K562 (cell line): Measurements from ENCODE around the gene SPRN. TPM values are rescaled to one million over a fixed set of nuclear protein-coding genes. Genes with fewer than 3 reads are reported as not detected.

Experiments used
- ATAC-seq: fragments of 200-7000 bp; cut with Tn5 transposase; 3 replicates; pipeline ENCODE4 v1.9.1; 2020; ENCODE audit warnings: moderate library complexity
- BruUV-seq: library from RNA; stranded (reverse); fragments of 400-500 nt; replicated peaks from 2 replicates; lab custom pipeline; 2021; lab: Mats Ljungman, UMichigan
- CTCF ChIA-PET: fragments of 300-600 bp; formaldehyde crosslinking; extraction: SDS; loops from one replicate; lab custom pipeline; 2021; ENCODE audit warnings: low intra/inter-chr PET ratio; lab: Yijun Ruan, JAX
- POLR2A ChIA-PET: fragments of 300-600, 350-650 bp; sonication (Branson Sonifier 250); formaldehyde crosslinking; extraction: SDS; loops from one replicate; lab custom pipeline; 2021; ENCODE audit warnings: antibody characterized with exemption, inconsistent platforms; lab: Yijun Ruan, JAX
- DNase-seq, 4 experiments: peaks; one replicate each; pipeline versions ENCODE4 v3.0.0 to v3.0.0-alpha.2; 2011 to 2018; ENCODE audit warnings: low spot score in 3 of 4, mixed read lengths in 3 of 4; ENCODE audit errors: extremely low read depth in 1 of 4
- FAIRE-seq: peaks from 2 replicates; lab custom pipeline; 2011; peaks lifted over from hg19 to GRCh38; lab: Jason Lieb, UNC
- H2AFZ ChIP-seq: 2 replicates; pipeline ENCODE4 v1.6.0; 2011; ENCODE audit warnings: low read depth, low read length, control low read depth, inconsistent platforms
- H3K27ac ChIP-seq: fragments of 200-600 bp; 3 replicates; pipeline ENCODE4 v1.8.0; 2011; ENCODE audit warnings: low read depth, mild to moderate bottlenecking, control low read depth, inconsistent platforms, low read length, moderate library complexity, mixed read lengths; ENCODE audit errors: extremely low read depth
- H3K27me3 ChIP-seq, 2 experiments: fragments of 300-600 bp in 1 of 2; 2 replicates in 1 of 2; 3 replicates in 1 of 2; pipeline versions ENCODE4 v1.6.0 to v1.8.0; 2011; ENCODE audit warnings: inconsistent platforms in 2 of 2, low read length in 2 of 2, mild to moderate bottlenecking in 1 of 2, mixed read lengths in 1 of 2, moderate library complexity in 1 of 2; ENCODE audit not compliant: control insufficient read depth in 2 of 2, insufficient read depth in 2 of 2
- H3K36me3 ChIP-seq: fragments of 300-600 bp; 3 replicates; pipeline ENCODE4 v1.8.0; 2011; ENCODE audit warnings: mild to moderate bottlenecking, low read length, inconsistent platforms; ENCODE audit not compliant: control insufficient read depth, insufficient read depth
- H3K4me1 ChIP-seq, 2 experiments: fragments of 200-600 bp in 1 of 2; replicated peaks in 1 of 2; 2 replicates in 1 of 2; 3 replicates in 1 of 2; pipeline versions ENCODE4 v1.5.1 to v1.8.0; 2011; ENCODE audit warnings: inconsistent platforms in 2 of 2, low read length in 2 of 2, mild to moderate bottlenecking in 1 of 2, mixed read lengths in 1 of 2, moderate library complexity in 1 of 2; ENCODE audit not compliant: control insufficient read depth in 2 of 2, insufficient read depth in 2 of 2
- H3K4me2 ChIP-seq: 2 replicates; pipeline ENCODE4 v1.6.1; 2011; ENCODE audit warnings: low read length, control low read depth, inconsistent platforms, mixed read lengths; ENCODE audit not compliant: insufficient read depth
- H3K4me3 ChIP-seq: fragments of 200-600 bp; sonication (generic), shearing (Covaris generic); 2 replicates; pipeline ENCODE4 v1.5.1; 2016; ENCODE audit warnings: control low read depth, inconsistent platforms
- H3K79me2 ChIP-seq: fragments of 200-600 bp; 3 replicates; pipeline ENCODE4 v1.8.0; 2011; ENCODE audit warnings: low read length, inconsistent platforms; ENCODE audit not compliant: control insufficient read depth, insufficient read depth
- H3K9ac ChIP-seq, 2 experiments: 2 replicates each; pipeline versions ENCODE4 v1.6.0 to v1.6.1; 2011; ENCODE audit warnings: low read depth in 2 of 2, low read length in 2 of 2, control low read depth in 1 of 2, inconsistent platforms in 1 of 2, mild to moderate bottlenecking in 1 of 2, mixed read lengths in 1 of 2; ENCODE audit not compliant: insufficient read depth in 1 of 2
- H3K9me1 ChIP-seq: one replicate; pipeline ENCODE4 v1.6.0; 2011; ENCODE audit warnings: inconsistent platforms, mild to moderate bottlenecking, low read length, moderate library complexity; ENCODE audit not compliant: control insufficient read depth, insufficient read depth
- H3K9me3 ChIP-seq: replicated peaks from 2 replicates; pipeline ENCODE4 v1.5.1; 2011; ENCODE audit warnings: low read depth, low read length, inconsistent platforms; ENCODE audit not compliant: control insufficient read depth, insufficient read depth
- H4K20me1 ChIP-seq: replicated peaks from 2 replicates; pipeline ENCODE4 v1.6.1; 2011; ENCODE audit warnings: low read length, inconsistent platforms, mixed read lengths; ENCODE audit not compliant: control insufficient read depth, insufficient read depth
- DDX20 ChIP-seq: fragments of 450-650 bp; IDR thresholded peaks from 2 replicates; pipeline ENCODE4 v1.6.1; 2016; ENCODE audit warnings: missing genetic modification characterization, low read depth, mild to moderate bottlenecking, missing compliant biosample characterization, moderate library complexity
- MED1 ChIP-seq: sonication (generic); formaldehyde crosslinking; IDR thresholded peaks from 2 replicates; pipeline ENCODE4 v1.8.1; 2023; ENCODE audit warnings: missing genetic modification reagents, borderline replicate concordance
- SNRNP70 ChIP-seq: fragments of 200-400 bp; formaldehyde crosslinking; optimal IDR thresholded peaks from 2 replicates; pipeline ENCODE3; 2017; ENCODE audit warnings: low read depth, low read length
- U2AF2 ChIP-seq: fragments of 200-400 bp; formaldehyde crosslinking; optimal IDR thresholded peaks from 2 replicates; pipeline ENCODE3; 2017; ENCODE audit warnings: low read depth, mild to moderate bottlenecking, low read length
- ZNF644 ChIP-seq: fragments of 200-800 bp; sonication (Bioruptor generic); IDR thresholded peaks from 2 replicates; pipeline ENCODE4 v1.6.1; 2016; ENCODE audit warnings: low read depth, missing genetic modification characterization, missing compliant biosample characterization
- WGBS: fragments of 100-300 bp; shearing (Covaris generic); methylation state at CpG from one replicate; pipeline ENCODE4 v1.1.6; 2016; ENCODE audit warnings: low coverage, mixed read lengths; ENCODE audit not compliant: insufficient coverage; ENCODE audit errors: missing lambda C conversion rate; 5-methylcytosine and 5-hydroxymethylcytosine counted together
- in situ Hi-C: fragments of 300-500 bp; cut with MboI; formaldehyde crosslinking; loops from 4 replicates; pipeline ENCODE4 v1.15.0; 2018; ENCODE audit warnings: inconsistent platforms, mixed read lengths
- intact Hi-C: fragments of 100-400 bp; cut with micrococcal nuclease; formaldehyde crosslinking; loops from 2 replicates; pipeline ENCODE4 v1.14.2; 2022
- polyA plus RNA-seq, 8 experiments: library from polyadenylated mRNA; depleted of rRNA in 4 of 8; stranded (reverse) in 5 of 8; unstranded in 3 of 8; fragments of >200 nt; fragmentation: Nextera tagmentation in 2 of 8; fragmentation: Illumina TruSeq in 1 of 8; extraction: Ambion mirVana in 2 of 8; extraction: Trizol in 1 of 8; gene quantifications; 2 replicates each; pipeline versions ENCODE4 v1.2.1 to v1.2.3, GENCODE V29; 2011 to 2014; ENCODE audit warnings: inconsistent platforms in 1 of 8, missing spikeins in 1 of 8
- total RNA-seq, 7 experiments: library from RNA; depleted of rRNA in 6 of 7; stranded (reverse); fragments of >200 nt in 6 of 7; fragmentation: Illumina TruSeq in 2 of 7; extraction: Trizol in 2 of 7; gene quantifications; 2 replicates each; pipeline versions ENCODE4 v1.2.1 to v1.2.3, GENCODE V29; 2011 to 2021; ENCODE audit warnings: low replicate concordance in 1 of 7
- TF ChIP-seq, protein P1 (sequence below): fragments of 450-650 bp; formaldehyde crosslinking; IDR thresholded peaks from 2 replicates; pipeline ENCODE4 v1.4.0; 2022; ENCODE audit warnings: missing genetic modification characterization
- TF ChIP-seq, protein P2 (sequence below): fragments of 450-650 bp; IDR thresholded peaks from 2 replicates; pipeline ENCODE4 v1.6.1; 2016; ENCODE audit warnings: borderline replicate concordance

Gene SPRN
- total and polyA plus RNA-seq, 9 of the 15 experiments (the other 6 are each of a cell fraction or from before 2014, with no cell fraction given): 0.04 TPM; not detected in 8

DNA sequence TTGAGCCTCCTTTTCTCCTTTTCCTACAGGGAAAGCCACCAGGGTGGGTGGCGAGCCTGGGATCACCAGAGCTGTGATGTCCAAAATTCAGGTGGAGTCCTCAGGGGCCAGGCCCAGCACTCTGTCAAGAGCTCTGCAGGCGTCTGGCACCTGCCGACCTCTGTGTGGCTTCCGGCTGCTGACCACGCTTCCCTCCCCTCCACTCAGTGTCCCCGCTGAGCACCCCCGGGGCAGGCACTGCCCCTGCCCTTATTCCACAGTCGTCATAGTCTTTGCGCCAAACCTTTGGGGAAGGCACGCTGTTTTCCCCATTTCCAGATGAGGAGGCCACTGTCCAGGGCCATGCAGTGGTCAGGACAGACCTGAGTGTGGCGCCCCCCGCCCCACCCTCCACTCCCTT, 22.9 kb downstream of the SPRN start:
- no TSS peak for BruUV-seq
- DNase-seq (no peak), ATAC-seq (no peak)

More for the DNA sequence above, 22.9 kb downstream of the SPRN start:
- no peaks in the 10 kb centered on the region for H3K9me3 ChIP-seq
- H3K79me2 ChIP-seq: no peaks in the 10 kb centered on the region; the same call in 2 of the 3 replicates
- H3K4me2 ChIP-seq: no peak overlapping the region
- WGBS: 92% methylated on average over 2 of the region's 12 CpGs
- intact Hi-C loops (no loop called here), in situ Hi-C loops (no loop called here)
- H3K4me1 ChIP-seq: peaks cover 0 to 7% of the 10 kb centered on the region in 2 experiments; a peak in 2 of 5 replicates
- FAIRE-seq: no peak
- H2AFZ ChIP-seq: no peak overlapping the region
- POLR2A ChIA-PET: interaction anchor here (1.2 kb wide), 1 partner anchor 13 kb away, joined by 6 read pairs; no protein-coding TSS in a partner anchor
- CTCF ChIA-PET: no interaction called here
- H3K4me3 ChIP-seq: no peak overlapping the region
- H3K36me3 ChIP-seq: peaks cover 53% of the 10 kb centered on the region; the same call in 2 of the 3 replicates
- H3K9ac ChIP-seq: no peak overlapping the region
- no peaks in the 10 kb centered on the region for H4K20me1 ChIP-seq
- H3K27ac ChIP-seq: no peak overlapping the region
- H3K27me3 ChIP-seq: no peaks in the 10 kb centered on the region
- TF ChIP-seq ZNF644 (tag) (no peak), MED1 (CRISPR knock-in tag) (no peak), U2AF2 (no peak), SNRNP70 (no peak), DDX20 (no peak)
- TF ChIP-seq, protein P1, sequence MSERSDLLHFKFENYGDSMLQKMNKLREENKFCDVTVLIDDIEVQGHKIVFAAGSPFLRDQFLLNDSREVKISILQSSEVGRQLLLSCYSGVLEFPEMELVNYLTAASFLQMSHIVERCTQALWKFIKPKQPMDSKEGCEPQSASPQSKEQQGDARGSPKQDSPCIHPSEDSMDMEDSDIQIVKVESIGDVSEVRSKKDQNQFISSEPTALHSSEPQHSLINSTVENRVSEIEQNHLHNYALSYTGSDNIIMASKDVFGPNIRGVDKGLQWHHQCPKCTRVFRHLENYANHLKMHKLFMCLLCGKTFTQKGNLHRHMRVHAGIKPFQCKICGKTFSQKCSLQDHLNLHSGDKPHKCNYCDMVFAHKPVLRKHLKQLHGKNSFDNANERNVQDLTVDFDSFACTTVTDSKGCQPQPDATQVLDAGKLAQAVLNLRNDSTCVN: no peak
- TF ChIP-seq, protein P2, sequence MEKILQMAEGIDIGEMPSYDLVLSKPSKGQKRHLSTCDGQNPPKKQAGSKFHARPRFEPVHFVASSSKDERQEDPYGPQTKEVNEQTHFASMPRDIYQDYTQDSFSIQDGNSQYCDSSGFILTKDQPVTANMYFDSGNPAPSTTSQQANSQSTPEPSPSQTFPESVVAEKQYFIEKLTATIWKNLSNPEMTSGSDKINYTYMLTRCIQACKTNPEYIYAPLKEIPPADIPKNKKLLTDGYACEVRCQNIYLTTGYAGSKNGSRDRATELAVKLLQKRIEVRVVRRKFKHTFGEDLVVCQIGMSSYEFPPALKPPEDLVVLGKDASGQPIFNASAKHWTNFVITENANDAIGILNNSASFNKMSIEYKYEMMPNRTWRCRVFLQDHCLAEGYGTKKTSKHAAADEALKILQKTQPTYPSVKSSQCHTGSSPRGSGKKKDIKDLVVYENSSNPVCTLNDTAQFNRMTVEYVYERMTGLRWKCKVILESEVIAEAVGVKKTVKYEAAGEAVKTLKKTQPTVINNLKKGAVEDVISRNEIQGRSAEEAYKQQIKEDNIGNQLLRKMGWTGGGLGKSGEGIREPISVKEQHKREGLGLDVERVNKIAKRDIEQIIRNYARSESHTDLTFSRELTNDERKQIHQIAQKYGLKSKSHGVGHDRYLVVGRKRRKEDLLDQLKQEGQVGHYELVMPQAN: no peak
- TF ChIP-seq, all 486 proteins: peak for 0
- no peaks in the 10 kb centered on the region for H3K9me1 ChIP-seq
